ENCODE results near the gene TRAF2.

Gene TRAF2

GRCh38 chr9:136916330-136917184 lies 30.2 kb downstream of the TRAF2 start:
- no peak for DNase-seq

DNA sequence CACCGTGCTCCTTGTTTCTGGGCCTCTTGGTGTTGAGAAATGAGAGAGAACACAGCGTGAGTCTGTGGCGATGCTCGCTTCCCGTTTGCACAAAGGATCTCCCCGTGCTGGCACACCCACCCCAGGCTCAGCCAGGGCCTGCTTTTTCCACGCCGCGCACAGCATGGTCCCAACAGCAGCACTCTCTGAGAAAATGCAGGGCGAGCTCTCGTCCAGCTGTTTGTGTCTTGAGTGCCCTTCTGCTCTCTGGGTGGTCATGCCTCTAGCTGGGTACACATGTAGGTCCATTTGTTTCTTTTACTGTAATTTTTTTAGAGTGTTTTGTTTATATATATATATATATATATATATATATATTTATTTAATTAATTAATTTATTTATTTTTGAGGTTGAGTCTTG lies 31.6 kb downstream of the TRAF2 start:
- no peak for DNase-seq

- DNase-seq = no peak
These were observed 33.8 kb downstream of the TRAF2 start for GRCh38 chr9:136920069-136920468.

DNA sequence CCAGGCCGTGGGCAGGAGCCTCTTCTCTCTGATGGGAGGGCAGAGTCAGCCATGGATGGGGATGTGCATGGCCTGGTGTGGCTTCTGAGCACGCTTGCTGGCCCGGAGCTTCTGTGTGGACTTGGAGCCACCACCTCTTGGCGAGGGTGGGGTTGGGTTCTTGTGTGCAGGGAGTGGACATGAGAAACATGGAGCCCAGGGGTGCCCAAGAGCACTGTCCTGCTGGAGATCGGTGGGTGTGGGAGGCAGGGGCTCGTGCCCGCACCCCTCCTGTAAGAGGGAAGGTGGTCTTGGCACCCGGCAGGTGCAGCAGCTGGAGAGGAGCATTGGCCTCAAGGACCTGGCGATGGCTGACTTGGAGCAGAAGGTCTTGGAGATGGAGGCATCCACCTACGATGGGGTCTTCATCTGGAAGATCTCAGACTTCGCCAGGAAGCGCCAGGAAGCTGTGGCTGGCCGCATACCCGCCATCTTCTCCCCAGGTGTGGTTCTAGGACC lies 34.5 kb downstream of the TRAF2 start:
- DNase-seq = no peak

DNA sequence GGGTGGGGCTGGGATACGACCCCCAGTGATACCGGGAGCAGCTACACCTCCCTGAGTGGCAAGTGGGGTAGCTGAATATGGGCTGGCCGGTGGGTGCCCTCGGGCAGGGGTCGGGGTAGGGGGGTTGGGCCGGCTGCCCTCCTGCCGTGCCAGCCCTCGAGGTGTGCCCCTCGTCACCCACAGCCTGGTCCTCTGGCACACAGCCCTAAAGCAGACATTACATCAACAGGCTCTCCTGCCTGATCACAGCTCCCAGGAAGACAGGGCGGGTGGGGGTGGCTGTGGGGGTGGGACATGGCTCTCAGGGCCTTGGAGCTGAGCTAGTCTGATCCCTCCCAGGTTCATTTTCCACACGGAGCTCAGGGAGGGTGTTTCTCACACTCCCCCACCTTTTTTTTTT lies 35.0 kb downstream of the TRAF2 start:
- DNase-seq = no peak

- no peak for DNase-seq
These were observed 35.4 kb downstream of the TRAF2 start for GRCh38 chr9:136921718-136922117.

- no peak for DNase-seq
These were observed 36.2 kb downstream of the TRAF2 start for GRCh38 chr9:136922540-136922939.

GRCh38 chr9:136923881-136924280 lies 37.6 kb downstream of the TRAF2 start:
- DNase-seq = no peak

DNA sequence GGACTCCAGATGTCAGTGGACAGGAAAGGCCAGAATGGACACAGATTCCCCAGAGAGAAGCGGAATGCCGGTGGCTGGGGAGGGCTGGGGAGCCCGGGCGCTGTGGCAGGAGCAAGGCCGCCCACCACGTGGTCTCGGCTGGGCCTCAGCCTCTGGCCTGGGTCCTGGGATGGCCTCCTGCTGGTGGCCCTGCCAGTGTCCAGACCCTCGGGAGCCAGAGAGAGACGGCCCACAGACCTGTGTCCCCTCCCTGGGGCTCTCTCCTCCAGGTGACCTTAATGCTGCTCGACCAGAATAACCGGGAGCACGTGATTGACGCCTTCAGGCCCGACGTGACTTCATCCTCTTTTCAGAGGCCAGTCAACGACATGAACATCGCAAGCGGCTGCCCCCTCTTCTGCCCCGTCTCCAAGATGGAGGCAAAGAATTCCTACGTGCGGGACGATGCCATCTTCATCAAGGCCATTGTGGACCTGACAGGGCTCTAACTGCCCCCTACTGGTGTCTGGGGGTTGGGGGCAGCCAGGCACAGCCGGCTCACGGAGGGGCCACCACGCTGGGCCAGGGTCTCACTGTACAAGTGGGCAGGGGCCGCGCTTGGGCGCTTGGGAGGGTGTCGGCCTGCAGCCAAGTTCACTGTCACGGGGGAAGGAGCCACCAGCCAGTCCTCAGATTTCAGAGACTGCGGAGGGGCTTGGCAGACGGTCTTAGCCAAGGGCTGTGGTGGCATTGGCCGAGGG lies 39.3 kb downstream of the TRAF2 start:
- DNase-seq = no peak

DNA sequence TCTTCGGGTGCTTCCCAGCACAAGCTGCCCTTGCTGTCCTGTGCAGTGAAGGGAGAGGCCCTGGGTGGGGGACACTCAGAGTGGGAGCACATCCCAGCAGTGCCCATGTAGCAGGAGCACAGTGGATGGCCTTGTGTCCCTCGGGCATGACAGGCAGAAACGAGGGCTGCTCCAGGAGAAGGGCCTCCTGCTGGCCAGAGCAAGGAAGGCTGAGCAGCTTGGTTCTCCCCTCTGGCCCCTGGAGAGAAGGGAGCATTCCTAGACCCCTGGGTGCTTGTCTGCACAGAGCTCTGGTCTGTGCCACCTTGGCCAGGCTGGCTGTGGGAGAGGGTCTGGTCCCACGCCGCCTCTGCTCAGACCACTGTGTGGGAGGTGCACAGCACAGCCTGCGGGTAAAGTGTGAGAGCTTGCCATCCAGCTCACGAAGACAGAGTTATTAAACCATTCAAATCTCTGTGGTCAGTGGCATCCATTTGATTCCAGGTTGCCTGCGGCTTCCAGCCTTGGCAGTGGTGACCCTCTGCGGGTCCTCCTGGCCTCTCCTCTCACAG lies 39.9 kb downstream of the TRAF2 start:
- no peak for DNase-seq

GRCh38 chr9:136926749-136927148 lies 40.4 kb downstream of the TRAF2 start:
- DNase-seq = no peak

- no peak for DNase-seq
These were observed 41.3 kb downstream of the TRAF2 start for GRCh38 chr9:136927343-136928271.

DNA sequence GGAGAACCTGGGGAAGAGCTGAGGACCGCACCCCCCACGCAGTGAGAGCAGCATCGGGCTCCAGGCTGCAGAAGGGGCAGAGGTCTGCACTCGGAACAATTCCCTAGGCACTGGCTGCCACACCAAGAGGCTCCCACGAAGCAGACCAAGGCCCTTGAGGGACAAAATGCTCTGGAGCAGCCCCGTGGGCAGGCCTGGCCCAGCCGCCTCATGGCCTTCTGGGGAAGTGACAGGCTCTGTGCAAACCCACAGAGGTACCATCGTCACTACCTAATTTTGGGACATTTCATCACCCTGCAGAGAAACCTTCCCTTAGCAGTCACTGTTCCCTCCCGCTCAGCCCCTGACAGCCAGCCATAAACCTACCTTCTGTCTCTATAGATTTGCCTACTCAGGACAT lies 42.3 kb downstream of the TRAF2 start:
- no peak for DNase-seq

DNA sequence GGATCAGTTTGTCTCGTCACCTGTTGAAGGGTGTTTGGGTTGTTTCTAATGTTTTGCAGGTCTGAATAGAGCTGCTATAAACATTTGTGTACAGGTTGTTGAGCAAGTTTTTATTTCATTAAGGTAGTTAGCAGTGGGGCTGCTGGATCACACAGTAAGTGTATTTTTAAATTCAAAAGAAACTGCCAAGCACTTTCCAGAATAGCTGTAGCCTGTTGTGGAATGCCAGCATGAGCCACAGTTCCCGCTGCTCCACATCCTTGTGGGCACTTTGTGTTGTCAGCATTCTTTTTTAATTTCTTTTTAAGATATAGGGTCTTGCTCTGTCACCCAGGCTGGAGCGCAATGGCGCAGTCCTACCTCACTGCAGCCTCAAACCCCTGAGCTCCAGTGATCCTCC lies 43.7 kb downstream of the TRAF2 start:
- no peak for DNase-seq

DNA sequence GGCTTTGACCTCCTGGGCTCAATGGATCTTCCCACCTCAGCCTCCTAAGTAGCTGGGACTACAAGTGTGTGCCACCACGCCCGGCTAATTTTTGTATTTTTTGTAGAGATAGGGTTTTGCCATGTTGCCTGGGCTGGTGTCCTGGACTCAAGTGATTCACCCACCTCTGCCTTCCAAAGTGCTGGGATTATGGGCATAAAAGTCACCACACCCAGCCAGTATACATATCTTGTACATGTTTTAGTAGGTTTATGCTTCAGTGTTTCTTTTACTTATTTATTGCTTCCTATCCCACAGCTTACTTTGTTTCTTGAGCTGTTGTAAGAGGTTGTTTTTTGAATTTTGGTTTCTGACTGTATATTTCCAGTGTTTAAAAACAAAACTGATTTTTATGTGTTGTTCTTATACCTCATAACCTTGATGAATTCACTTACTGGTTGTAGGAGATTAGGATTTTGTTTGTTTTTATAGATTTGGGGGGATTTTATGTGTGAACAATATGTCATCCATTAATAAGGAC lies 45.4 kb downstream of the TRAF2 start:
- no peak for DNase-seq

DNA sequence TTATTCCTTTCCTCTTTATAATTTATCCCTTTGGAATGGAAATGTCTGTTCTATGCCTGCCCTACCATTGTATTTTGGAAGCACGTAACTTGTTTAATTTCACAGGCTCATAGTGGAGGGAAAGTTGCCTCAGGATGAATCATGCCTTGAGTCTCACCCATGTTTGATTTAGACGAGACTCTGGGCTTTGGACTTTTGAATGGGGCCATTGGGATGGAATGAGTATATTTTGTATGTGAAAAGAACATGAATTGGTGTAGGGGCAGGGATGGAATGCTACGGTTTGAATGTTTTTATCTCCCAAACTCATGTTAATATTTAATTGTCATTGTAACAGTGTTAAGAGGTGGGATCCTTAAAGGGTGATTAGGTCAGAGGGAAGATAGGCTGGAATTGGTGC lies 48.0 kb downstream of the TRAF2 start:
- DNase-seq = no peak

- no peak for DNase-seq
These were observed 49.3 kb downstream of the TRAF2 start for GRCh38 chr9:136935651-136936050.

DNA sequence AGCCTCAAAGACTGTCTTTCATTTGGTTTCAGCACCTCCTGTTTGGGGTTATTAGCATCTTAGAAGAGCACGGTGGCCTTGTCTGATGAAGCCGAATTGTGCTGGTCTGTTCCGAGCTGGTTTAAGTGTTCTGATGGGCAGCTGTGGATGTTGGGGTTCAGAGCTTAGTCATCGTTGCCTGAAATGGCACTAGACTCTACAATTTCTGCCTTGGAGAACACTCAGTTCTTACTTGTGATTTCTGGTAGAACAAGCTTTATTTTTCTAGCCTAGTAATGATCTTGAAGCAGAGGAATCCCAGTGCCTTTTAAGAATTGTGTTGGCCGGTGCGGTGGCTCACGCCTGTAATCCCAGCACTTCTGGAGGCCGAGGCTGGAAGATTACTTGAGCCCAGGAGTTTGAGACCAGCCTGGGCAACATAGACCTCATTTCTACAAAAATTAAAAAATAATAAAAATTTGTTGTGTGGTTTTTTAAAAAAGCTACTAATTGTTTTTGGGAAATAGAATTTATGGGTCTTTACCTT lies 50.4 kb downstream of the TRAF2 start:
- DNase-seq = no peak

DNA sequence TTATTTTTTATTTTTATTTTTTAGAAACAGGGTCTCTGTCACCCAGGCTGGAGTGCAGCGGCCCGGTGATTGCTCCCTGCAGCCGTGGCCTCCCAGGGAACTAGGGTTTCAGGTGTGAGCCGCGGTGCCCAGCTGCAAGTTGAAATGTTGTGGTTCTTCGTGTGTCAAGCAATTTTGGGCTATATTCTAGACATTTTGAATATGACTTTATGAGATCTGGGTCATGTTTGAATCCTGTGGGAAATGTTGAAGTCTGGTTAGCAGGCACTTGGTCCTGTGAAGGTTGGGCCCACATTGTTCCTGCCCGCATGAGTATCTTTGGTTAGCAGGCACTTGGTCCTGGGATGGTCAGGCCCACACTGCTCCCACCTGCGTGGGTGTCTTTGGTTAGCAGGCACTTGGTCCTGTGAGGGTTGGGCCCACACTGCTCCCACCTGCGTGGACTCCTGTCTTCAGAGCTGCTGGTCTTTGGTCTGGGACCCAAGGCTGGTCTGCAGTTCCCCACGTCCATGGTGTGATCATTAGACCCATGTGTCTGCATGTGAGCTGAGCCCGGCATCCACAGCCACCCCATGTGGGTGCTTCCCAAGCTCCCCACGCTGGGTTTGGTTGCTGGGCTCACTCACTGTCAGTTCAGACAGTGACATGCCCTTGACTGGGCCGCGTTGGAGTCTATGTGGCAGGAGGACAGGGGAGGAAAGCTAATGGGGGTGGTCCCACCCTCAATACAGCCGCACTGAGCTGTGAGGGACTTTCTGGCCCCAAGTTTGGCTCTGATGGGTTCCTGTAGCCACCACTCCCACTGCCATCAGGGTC lies 51.1 kb downstream of the TRAF2 start:
- no peak for DNase-seq

DNA sequence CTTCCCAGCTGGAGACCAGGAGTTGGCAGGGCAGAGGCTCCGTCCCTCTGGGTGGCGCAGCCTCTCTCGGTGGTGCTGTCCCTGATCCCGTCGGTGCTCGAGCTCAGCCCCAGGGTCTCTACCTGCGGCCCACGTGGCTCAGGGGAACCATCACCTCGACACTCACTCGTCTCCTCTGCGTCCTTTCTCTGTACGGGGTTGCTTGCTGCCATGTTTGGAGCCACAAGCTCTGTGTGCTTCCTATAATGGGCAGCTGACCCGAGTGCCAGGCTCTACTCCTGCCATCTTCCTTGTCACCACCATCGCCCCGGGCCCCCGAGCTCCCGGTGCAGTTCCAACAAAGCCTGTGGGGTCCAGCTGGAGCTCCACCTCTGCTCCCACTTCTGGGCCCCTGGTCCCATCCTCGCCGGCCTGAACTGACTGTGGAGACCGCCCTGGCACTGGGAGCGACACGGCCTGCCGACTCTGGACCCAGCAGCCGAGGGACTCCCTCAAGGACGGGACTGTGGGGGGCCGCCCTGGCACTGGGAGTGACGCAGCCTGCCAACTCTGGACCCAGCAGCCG lies 53.2 kb downstream of the TRAF2 start:
- DNase-seq = no peak

DNA sequence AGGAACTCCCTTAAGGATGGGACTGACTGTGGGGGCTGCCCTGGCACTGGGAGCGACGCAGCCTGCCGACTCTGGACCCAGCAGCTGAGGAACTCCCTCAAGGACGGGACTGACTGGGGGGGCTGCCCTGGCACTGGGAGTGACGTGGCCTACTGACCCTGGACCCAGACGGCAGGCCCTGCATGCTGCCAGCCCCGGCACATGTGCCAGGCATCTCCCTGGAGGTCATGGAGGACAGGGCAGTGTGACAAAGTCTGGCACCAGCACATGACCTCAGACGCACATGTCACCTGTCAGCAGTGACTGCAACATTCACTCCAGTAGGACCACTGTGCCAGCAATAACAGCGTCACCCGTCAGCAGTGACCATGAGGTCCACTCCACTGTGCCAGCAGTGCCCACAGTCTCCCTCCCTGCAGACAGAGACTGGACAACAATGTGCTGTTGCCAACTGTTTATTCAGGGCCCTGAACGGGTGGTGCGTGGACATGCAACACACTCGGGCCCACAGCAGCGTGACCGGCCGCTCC lies 53.7 kb downstream of the TRAF2 start:
- no peak for DNase-seq

All from GDM1 (cell line).